Naive B cell (primary cell): ENCODE measurements around the gene ZNF8. TPM values are rescaled to one million over a fixed set of nuclear protein-coding genes. Genes with fewer than 3 reads are reported as not detected.
A peak's percentile ranks its signal among the peaks of the same experiment; 100 is the strongest.

ENCODE experiments used
- ATAC-seq, 2 donors: fragments of 150-1000 bp; cut with Tn5 transposase; 2 replicates each; pipeline ENCODE4 v1.10.0; 2021; ENCODE audit warnings: low read depth in 2 of 2, mild to moderate bottlenecking in 2 of 2, moderate library complexity in 2 of 2
- DNase-seq: peaks from one replicate; pipeline ENCODE4 v3.0.0; 2022
- H3K27ac Mint-ChIP-seq, 6 donors: one replicate each; pipeline ENCODE4 v1.8.0; 2020 to 2022; ENCODE audit warnings: mild to moderate bottlenecking in 6 of 6, mixed read lengths in 6 of 6, moderate library complexity in 5 of 6, inconsistent platforms in 2 of 6
- H3K27me3 Mint-ChIP-seq, 3 donors: one replicate each; pipeline ENCODE4 v1.8.0; 2021 to 2022; ENCODE audit warnings: mixed read lengths in 3 of 3, mild to moderate bottlenecking in 1 of 3
- H3K36me3 Mint-ChIP-seq, 2 donors: one replicate each; pipeline ENCODE4 v1.8.0; 2020 to 2022; ENCODE audit warnings: mixed read lengths in 2 of 2, inconsistent platforms in 1 of 2, mild to moderate bottlenecking in 1 of 2
- H3K4me1 Mint-ChIP-seq, 3 donors: one replicate each; pipeline ENCODE4 v1.8.0; 2020 to 2022; ENCODE audit warnings: mixed read lengths in 3 of 3, inconsistent platforms in 1 of 3, mild to moderate bottlenecking in 1 of 3, moderate library complexity in 1 of 3
- H3K4me3 Mint-ChIP-seq, 8 donors: one replicate each; pipeline ENCODE4 v1.8.0; 2020 to 2022; ENCODE audit warnings: mild to moderate bottlenecking in 8 of 8, mixed read lengths in 8 of 8, moderate library complexity in 8 of 8, inconsistent platforms in 2 of 8
- H3K9me3 Mint-ChIP-seq, 7 donors: one replicate each; pipeline ENCODE4 v1.8.0; 2020 to 2022; ENCODE audit warnings: mixed read lengths in 7 of 7, mild to moderate bottlenecking in 5 of 7, inconsistent platforms in 2 of 7, moderate library complexity in 1 of 7
- polyA plus RNA-seq, 6 donors: library from polyadenylated mRNA; unstranded; fragments of 300-500 nt; fragmentation: Illumina TruSeq; gene quantifications; one replicate each; pipeline ENCODE4 v1.2.3, GENCODE V29; 2021; ENCODE audit warnings: low read depth in 6 of 6

The ZNF8 gene
- polyA plus RNA-seq, 6 donors from 2014 or later: 0.21 to 1.0 (median 0.70) TPM; not detected in 1

- peaks cover 0 to 30% (median 10%) of the 10 kb centered on the region in 7 donors for H3K9me3 Mint-ChIP-seq
- H3K27me3 Mint-ChIP-seq: no peaks in the 10 kb centered on the region
- no peak for ATAC-seq
- H3K36me3 Mint-ChIP-seq: peaks cover 8 to 30% of the 10 kb centered on the region in 2 donors
- peak overlapping the region in 1 of 6 donors; percentile 62 for H3K27ac Mint-ChIP-seq
- peaks cover 17 to 34% (median 24%) of the 10 kb centered on the region in 3 donors for H3K4me1 Mint-ChIP-seq
- DNase-seq: no peak
- H3K4me3 Mint-ChIP-seq: no peak overlapping the region
Observed at GRCh38 chr19:58275564-58275963, 3.2 kb upstream of the ZNF8 start.

GRCh38 chr19:58277197-58277596, 1.6 kb upstream of the ZNF8 start:
- peaks cover 27 to 42% (median 35%) of the 10 kb centered on the region in 3 donors for H3K4me1 Mint-ChIP-seq
- peak overlapping the region; percentile 60 to 98 (median 91) for H3K4me3 Mint-ChIP-seq
- peak overlapping the region in 2 of 6 donors; percentile 62 to 73 for H3K27ac Mint-ChIP-seq
- H3K27me3 Mint-ChIP-seq: no peaks in the 10 kb centered on the region
- peaks cover 0 to 14% (median 2%) of the 10 kb centered on the region in 7 donors for H3K9me3 Mint-ChIP-seq
- peaks cover 8 to 16% of the 10 kb centered on the region in 2 donors for H3K36me3 Mint-ChIP-seq
- ATAC-seq: no peak
- no peak for DNase-seq

GRCh38 chr19:58277748-58278540, 811 bp upstream of the ZNF8 start:
- Mint-ChIP-seq H3K27ac (peak overlapping the region; percentile 6 to 97 (median 94)), H3K4me3 (peak overlapping the region; percentile 83 to 98 (median 96)), H3K36me3 (peaks cover 8 to 16% of the 10 kb centered on the region in 2 donors), H3K9me3 (peaks cover 0 to 11% (median 2%) of the 10 kb centered on the region in 7 donors), H3K4me1 (peaks cover 32 to 42% (median 35%) of the 10 kb centered on the region in 3 donors), H3K27me3 (no peaks in the 10 kb centered on the region)
- no peak for DNase-seq
- ATAC-seq: peak in 1 of 2 donors; percentile 3

GRCh38 chr19:58279042-58279924, 528 bp downstream of the ZNF8 start:
- peaks cover 33 to 42% (median 35%) of the 10 kb centered on the region in 3 donors for H3K4me1 Mint-ChIP-seq
- no peak for DNase-seq
- H3K36me3 Mint-ChIP-seq: peaks cover 6 to 14% of the 10 kb centered on the region in 2 donors
- peak overlapping the region; percentile 63 to 97 (median 89) for H3K27ac Mint-ChIP-seq
- H3K4me3 Mint-ChIP-seq: peak overlapping the region; percentile 83 to 98 (median 96)
- H3K27me3 Mint-ChIP-seq: no peaks in the 10 kb centered on the region
- peaks cover 0 to 8% (median 2%) of the 10 kb centered on the region in 7 donors for H3K9me3 Mint-ChIP-seq
- ATAC-seq: no peak

GRCh38 chr19:58279925-58280316, 1.2 kb downstream of the ZNF8 start:
- peaks cover 0 to 5% (median 0%) of the 10 kb centered on the region in 7 donors for H3K9me3 Mint-ChIP-seq

GRCh38 chr19:58284199-58284598, 5.4 kb downstream of the ZNF8 start:
- no peak for DNase-seq
- Mint-ChIP-seq H3K9me3 (peaks cover 0 to 2% (median 0%) of the 10 kb centered on the region in 7 donors), H3K36me3 (peaks cover 5 to 25% of the 10 kb centered on the region in 2 donors), H3K4me1 (peaks cover 21 to 30% (median 27%) of the 10 kb centered on the region in 3 donors), H3K27me3 (no peaks in the 10 kb centered on the region), H3K27ac (no peak overlapping the region), H3K4me3 (peak overlapping the region in 1 of 8 donors; percentile 42)
- ATAC-seq: no peak

More at GRCh38 chr19:58279925-58280316, 1.2 kb downstream of the ZNF8 start:
- Mint-ChIP-seq H3K27ac (peak overlapping the region in 2 of 6 donors; percentile 54 to 72), H3K27me3 (no peaks in the 10 kb centered on the region), H3K36me3 (peaks cover 0 to 7% of the 10 kb centered on the region in 2 donors), H3K4me3 (peak overlapping the region; percentile 83 to 98 (median 96)), H3K4me1 (peaks cover 33 to 42% (median 35%) of the 10 kb centered on the region in 3 donors)
- DNase-seq: no peak
- no peak for ATAC-seq

GRCh38 chr19:58291943-58292342, 13.2 kb downstream of the ZNF8 start:
- peak overlapping the region in 1 of 8 donors; percentile 42 for H3K4me3 Mint-ChIP-seq
- peaks cover 6 to 39% (median 26%) of the 10 kb centered on the region in 7 donors for H3K9me3 Mint-ChIP-seq
- no peak for DNase-seq
- H3K27me3 Mint-ChIP-seq: no peaks in the 10 kb centered on the region
- H3K4me1 Mint-ChIP-seq: peaks cover 0 to 4% (median 4%) of the 10 kb centered on the region in 3 donors
- no peak for ATAC-seq
- H3K27ac Mint-ChIP-seq: no peak overlapping the region
- peaks cover 36 to 58% of the 10 kb centered on the region in 2 donors for H3K36me3 Mint-ChIP-seq

GRCh38 chr19:58294743-58295374, 16.1 kb downstream of the ZNF8 start:
- no peaks in the 10 kb centered on the region for H3K27me3 Mint-ChIP-seq
- ATAC-seq: no peak
- H3K9me3 Mint-ChIP-seq: peaks cover 6 to 44% (median 26%) of the 10 kb centered on the region in 7 donors
- no peak overlapping the region for H3K4me3 Mint-ChIP-seq
- peaks cover 27 to 44% of the 10 kb centered on the region in 2 donors for H3K36me3 Mint-ChIP-seq
- DNase-seq: no peak
- H3K27ac Mint-ChIP-seq: peak overlapping the region in 1 of 6 donors; percentile 47
- H3K4me1 Mint-ChIP-seq: peaks cover 2 to 4% (median 3%) of the 10 kb centered on the region in 3 donors

GRCh38 chr19:58296104-58296503, 17.3 kb downstream of the ZNF8 start:
- H3K9me3 Mint-ChIP-seq: peaks cover 6 to 44% (median 26%) of the 10 kb centered on the region in 7 donors
- peaks cover 32 to 49% of the 10 kb centered on the region in 2 donors for H3K36me3 Mint-ChIP-seq
- no peak for ATAC-seq
- no peak for DNase-seq
- H3K27me3 Mint-ChIP-seq: no peaks in the 10 kb centered on the region
- peaks cover 2 to 4% (median 2%) of the 10 kb centered on the region in 3 donors for H3K4me1 Mint-ChIP-seq
- H3K27ac Mint-ChIP-seq: no peak overlapping the region
- H3K4me3 Mint-ChIP-seq: no peak overlapping the region

- Mint-ChIP-seq H3K4me3 (no peak overlapping the region), H3K4me1 (peaks cover 13 to 17% (median 17%) of the 10 kb centered on the region in 3 donors), H3K27me3 (no peaks in the 10 kb centered on the region), H3K36me3 (peaks cover 6 to 18% of the 10 kb centered on the region in 2 donors), H3K27ac (peak overlapping the region in 1 of 6 donors; percentile 52), H3K9me3 (peaks cover 0 to 9% (median 0%) of the 10 kb centered on the region in 7 donors)
- no peak for DNase-seq
- no peak for ATAC-seq
Observed at GRCh38 chr19:58300620-58301019, 21.9 kb downstream of the ZNF8 start.

- Mint-ChIP-seq H3K27me3 (no peaks in the 10 kb centered on the region), H3K27ac (peak overlapping the region; percentile 99 to 100 (median 99)), H3K4me3 (peak overlapping the region in 7 of 8 donors; percentile 57 to 99 (median 97)), H3K36me3 (peaks cover 9 to 18% of the 10 kb centered on the region in 2 donors), H3K9me3 (peaks cover 0 to 1% (median 0%) of the 10 kb centered on the region in 7 donors), H3K4me1 (peaks cover 30 to 44% (median 35%) of the 10 kb centered on the region in 3 donors)
- ATAC-seq: no peak
- no peak for DNase-seq
Observed at GRCh38 chr19:58304255-58304654, 25.5 kb downstream of the ZNF8 start.

- DNase-seq (no peak), ATAC-seq (peak in 1 of 2 donors; percentile 2)
- Mint-ChIP-seq H3K9me3 (peaks cover 0 to under 1% (median 0%) of the 10 kb centered on the region in 7 donors), H3K4me3 (peak overlapping the region; percentile 93 to 100 (median 98)), H3K36me3 (peaks cover 9 to 18% of the 10 kb centered on the region in 2 donors), H3K27ac (peak overlapping the region; percentile 99 to 100 (median 99)), H3K27me3 (no peaks in the 10 kb centered on the region), H3K4me1 (peaks cover 30 to 44% (median 39%) of the 10 kb centered on the region in 3 donors)
Observed at GRCh38 chr19:58304748-58305064, 26.0 kb downstream of the ZNF8 start.
